GM12891 (cell line): Measurements from ENCODE around the gene TSFM.

ENCODE experiments used
- DNase-seq: peaks from one replicate; pipeline ENCODE4 v3.0.0; 2011; ENCODE audit warnings: low spot score; ENCODE audit not compliant: insufficient read length
- FAIRE-seq: peaks from 2 replicates; lab custom pipeline; 2011; peaks lifted over from hg19 to GRCh38; lab: Jason Lieb, UNC
- PAX5 ChIP-seq: IDR thresholded peaks from 2 replicates; pipeline ENCODE4 v1.6.1; 2011; ENCODE audit warnings: low read length, moderate library complexity, mild to moderate bottlenecking; ENCODE audit not compliant: insufficient read depth, severe bottlenecking
- POLR2A ChIP-seq: IDR thresholded peaks from 2 replicates; pipeline ENCODE4 v1.6.1; 2011; ENCODE audit warnings: low read depth, low read length, control low read depth
- POLR2AphosphoS5 ChIP-seq: IDR thresholded peaks from 2 replicates; pipeline ENCODE4 v1.6.1; 2011; ENCODE audit warnings: low read depth, low read length, control low read depth
- POU2F2 ChIP-seq: IDR thresholded peaks from 2 replicates; pipeline ENCODE4 v1.6.1; 2011; ENCODE audit warnings: low read depth, mild to moderate bottlenecking, control low read depth, low read length, moderate library complexity
- SPI1 ChIP-seq: IDR thresholded peaks from 2 replicates; pipeline ENCODE4 v1.6.1; 2011; ENCODE audit warnings: low read depth, low read length, control low read depth
- TAF1 ChIP-seq: IDR thresholded peaks from 2 replicates; pipeline ENCODE4 v1.6.1; 2011; ENCODE audit warnings: low read depth, low read length, control low read depth

TSFM gene

DNA sequence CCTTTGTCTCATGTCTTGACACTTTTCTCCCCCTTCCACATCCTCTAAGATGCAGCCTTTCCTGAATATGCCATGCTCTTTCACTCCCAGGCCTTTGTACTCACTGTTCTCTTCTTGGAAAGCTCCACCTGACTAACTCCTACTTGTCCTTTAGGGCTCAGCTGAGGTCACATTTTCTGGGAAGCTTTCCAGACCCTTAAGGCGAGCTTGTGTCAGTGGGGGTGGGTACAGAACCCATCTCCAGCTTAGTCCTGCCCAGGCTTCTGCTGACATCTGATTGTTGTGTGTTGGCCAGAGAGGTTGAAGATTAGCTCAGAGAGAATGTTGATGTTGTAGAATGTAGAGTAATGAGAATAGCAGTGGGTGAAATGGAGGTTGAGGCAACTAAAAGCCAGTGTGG, 2.9 kb upstream of the TSFM start:
- FAIRE-seq: no peak
- TF ChIP-seq SPI1: no peak
- TF ChIP-seq PAX5: no peak
- no peak for TF ChIP-seq POLR2AphosphoS5
- no peak for TF ChIP-seq POLR2A
- TF ChIP-seq POU2F2: no peak
- TF ChIP-seq TAF1: no peak
- DNase-seq: no peak

DNA sequence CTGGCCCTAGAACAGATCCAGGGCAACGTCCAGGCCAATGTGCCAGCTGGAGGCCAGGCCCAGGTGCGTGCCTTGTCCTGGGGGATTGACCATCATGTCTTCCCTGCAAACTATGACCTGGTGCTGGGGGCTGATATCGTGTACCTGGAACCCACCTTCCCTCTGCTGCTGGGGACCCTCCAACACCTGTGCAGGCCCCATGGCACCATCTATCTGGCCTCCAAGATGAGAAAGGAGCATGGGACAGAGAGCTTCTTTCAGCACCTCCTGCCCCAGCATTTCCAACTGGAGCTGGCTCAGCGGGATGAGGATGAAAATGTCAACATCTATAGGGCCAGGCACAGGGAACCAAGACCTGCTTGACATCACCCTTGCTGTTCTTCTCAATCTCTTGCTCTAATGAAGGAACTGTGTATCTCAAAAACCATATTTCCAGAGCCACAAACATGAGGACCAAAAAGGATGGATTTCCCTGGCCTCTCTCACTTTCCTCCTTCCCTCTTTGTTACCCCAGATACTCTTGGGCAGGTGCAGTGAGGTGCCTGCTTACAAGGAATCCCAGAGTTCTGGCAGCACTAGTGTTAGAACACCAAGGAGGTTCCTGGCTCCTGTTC, 2.2 kb upstream of the TSFM start:
- no peak for DNase-seq
- TF ChIP-seq PAX5: no peak
- TF ChIP-seq TAF1: no peak
- no peak for TF ChIP-seq SPI1
- TF ChIP-seq POLR2A: no peak
- TF ChIP-seq POLR2AphosphoS5: no peak
- TF ChIP-seq POU2F2: no peak
- no peak for FAIRE-seq

DNA sequence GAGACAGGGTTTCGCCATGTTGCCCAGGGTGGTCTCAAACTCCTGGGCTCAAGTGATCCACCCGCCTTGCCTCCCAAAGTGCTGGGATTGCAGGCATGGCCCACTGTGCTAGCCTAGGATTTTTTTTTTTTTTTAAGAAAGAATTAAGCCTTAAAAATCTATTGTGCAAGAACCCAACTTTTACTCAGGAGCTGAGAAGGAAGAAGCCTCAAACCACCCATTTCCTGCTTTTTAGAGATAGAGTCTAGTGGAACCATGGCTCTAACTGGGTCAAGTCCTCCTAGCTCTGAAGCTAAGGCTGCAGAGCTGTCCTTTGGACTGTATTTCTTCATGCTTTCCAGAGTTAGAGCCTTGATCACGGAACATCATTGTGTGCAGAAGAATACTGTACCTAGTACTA, 1.3 kb upstream of the TSFM start:
- TF ChIP-seq POLR2AphosphoS5 (no peak), TAF1 (no peak), SPI1 (no peak), PAX5 (no peak), POU2F2 (no peak), POLR2A (no peak)
- FAIRE-seq (no peak), DNase-seq (no peak)

DNA sequence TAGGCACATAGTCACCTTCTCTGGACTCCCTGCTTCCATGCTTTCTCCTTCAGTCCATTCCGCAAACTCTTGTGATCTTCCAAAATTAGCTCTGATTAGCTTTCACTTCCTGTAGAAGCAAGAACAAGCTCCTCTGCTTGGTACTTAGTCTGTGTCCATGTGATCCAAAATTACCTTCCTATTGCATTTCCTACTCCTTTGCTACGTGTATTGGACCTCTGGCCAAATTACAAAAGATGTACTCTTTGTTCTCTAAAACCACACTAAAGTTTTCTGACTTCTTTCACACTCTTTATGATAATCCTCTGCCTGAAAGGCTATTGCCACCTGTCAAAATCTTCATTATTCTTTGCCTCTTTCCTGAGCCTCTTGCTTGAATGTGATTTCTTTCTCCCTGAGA, 786 bp upstream of the TSFM start:
- TF ChIP-seq TAF1: no peak
- TF ChIP-seq SPI1: no peak
- TF ChIP-seq POLR2A: no peak

DNA sequence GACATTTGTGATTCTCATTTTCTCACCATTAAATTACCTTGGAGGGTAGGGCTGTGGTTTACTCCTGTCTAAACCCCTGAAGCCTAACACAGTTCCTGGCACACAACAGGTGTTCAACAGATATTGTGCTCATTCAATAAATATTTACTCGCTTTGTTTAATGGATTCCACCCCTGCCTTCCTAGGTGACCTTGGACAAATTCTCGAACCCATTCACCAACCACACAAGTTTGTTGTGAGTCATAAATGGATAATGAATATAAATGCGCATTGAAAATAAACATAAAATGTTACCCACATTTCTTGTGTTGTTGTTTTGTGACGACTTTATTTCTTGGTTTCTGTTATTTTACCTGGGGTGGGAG, 362 bp upstream of the TSFM start:
- FAIRE-seq (no peak), DNase-seq (no peak)
- TF ChIP-seq TAF1: no peak
- TF ChIP-seq POLR2A: no peak
- no peak for TF ChIP-seq PAX5
- no peak for TF ChIP-seq SPI1
- TF ChIP-seq POU2F2: no peak
- TF ChIP-seq POLR2AphosphoS5: no peak

More for the DNA sequence above, 786 bp upstream of the TSFM start:
- FAIRE-seq (no peak), DNase-seq (no peak)

DNA sequence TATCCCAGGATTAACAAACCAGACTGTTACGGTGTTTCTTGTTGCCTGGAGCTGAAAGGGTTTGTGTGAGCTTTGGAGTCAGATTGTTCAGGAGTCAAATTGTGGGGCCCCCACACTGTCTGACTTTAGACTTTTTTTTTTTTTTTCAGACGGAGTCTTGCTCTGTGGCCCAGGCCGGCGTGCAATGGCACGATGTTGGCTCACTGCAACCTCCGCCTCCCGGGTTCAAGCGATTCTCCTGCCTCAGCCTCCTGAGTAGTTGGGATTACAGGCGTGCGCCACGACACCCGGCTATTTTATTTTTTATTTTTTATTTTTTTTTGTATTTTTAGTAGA, 847 bp downstream of the TSFM start:
- FAIRE-seq: no peak

DNA sequence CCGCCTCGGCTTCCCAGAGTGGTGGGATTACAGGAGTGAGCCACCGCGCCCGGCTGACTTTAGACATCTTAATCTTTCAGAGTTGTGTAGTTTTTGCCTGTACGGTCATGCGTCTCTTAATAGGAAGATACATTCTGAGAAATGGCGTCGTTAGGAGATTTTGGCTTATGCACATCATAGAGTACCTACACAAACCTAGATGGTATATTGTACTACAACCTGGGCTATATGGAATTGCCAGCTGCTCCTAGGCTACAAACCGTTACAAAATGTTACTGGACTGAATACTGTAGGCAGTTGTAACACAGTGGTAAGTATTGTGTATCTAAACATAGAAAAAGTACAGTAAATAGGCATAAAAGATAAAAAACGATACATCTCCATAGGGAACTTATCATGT, 1.3 kb downstream of the TSFM start:
- FAIRE-seq (no peak), DNase-seq (no peak)
- no peak for TF ChIP-seq TAF1
- no peak for TF ChIP-seq POLR2A
- TF ChIP-seq POLR2AphosphoS5: no peak
- no peak for TF ChIP-seq POU2F2
- TF ChIP-seq PAX5: no peak
- no peak for TF ChIP-seq SPI1

More for the DNA sequence above, 847 bp downstream of the TSFM start:
- DNase-seq: no peak
- TF ChIP-seq PAX5: no peak
- no peak for TF ChIP-seq POLR2AphosphoS5
- no peak for TF ChIP-seq POU2F2
- no peak for TF ChIP-seq TAF1
- TF ChIP-seq SPI1: no peak
- TF ChIP-seq POLR2A: no peak

DNA sequence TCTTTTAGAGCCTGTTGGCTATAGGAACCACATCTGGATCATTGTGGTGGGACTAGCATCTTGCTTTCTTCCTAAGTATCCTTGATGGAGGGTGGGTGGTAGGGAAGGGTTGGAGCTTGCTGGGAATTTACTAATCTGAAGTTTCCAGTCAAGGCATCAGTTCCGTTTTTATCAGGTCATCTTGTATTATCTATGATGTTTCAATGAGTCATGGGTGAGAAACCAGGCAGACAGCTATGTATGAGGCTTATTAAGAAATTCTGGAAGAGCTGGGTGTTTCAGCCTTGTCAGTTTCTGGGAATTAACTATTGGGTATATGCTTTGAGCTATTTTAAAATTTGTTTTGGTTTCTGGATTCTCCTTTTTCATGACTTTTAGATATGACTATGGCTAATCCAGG, 11.3 kb downstream of the TSFM start:
- FAIRE-seq: no peak
- TF ChIP-seq TAF1 (no peak), PAX5 (no peak), POLR2A (no peak), POU2F2 (no peak), SPI1 (no peak), POLR2AphosphoS5 (no peak)

DNA sequence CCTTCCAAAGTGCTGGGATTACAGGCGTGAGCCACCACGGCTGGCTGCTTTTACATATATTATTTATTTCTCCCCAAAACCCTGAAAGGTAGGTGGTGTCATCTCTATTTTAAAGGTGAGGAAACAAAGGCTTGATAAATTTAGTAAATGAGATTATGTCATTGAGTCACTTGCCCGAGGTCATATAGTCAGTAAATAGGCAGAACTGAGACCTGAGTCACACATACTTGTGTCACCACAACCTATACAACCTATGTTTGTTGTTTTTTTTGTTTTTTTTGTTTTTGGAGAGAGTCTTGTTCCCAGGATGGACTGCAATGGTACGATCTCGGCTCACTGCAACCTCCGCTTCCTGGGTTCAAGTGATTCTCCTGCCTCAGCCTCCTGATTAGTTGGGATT, 12.8 kb downstream of the TSFM start:
- no peak for DNase-seq
- FAIRE-seq: no peak
- no peak for TF ChIP-seq SPI1
- no peak for TF ChIP-seq POLR2AphosphoS5
- no peak for TF ChIP-seq POLR2A
- no peak for TF ChIP-seq POU2F2
- no peak for TF ChIP-seq TAF1
- no peak for TF ChIP-seq PAX5

More for the DNA sequence above, 11.3 kb downstream of the TSFM start:
- no peak for DNase-seq

GRCh38 chr12:57796996-57797395, 14.4 kb downstream of the TSFM start:
- DNase-seq (no peak), FAIRE-seq (no peak)
- TF ChIP-seq SPI1 (no peak), POU2F2 (no peak), TAF1 (no peak), PAX5 (no peak), POLR2AphosphoS5 (no peak), POLR2A (no peak)

DNA sequence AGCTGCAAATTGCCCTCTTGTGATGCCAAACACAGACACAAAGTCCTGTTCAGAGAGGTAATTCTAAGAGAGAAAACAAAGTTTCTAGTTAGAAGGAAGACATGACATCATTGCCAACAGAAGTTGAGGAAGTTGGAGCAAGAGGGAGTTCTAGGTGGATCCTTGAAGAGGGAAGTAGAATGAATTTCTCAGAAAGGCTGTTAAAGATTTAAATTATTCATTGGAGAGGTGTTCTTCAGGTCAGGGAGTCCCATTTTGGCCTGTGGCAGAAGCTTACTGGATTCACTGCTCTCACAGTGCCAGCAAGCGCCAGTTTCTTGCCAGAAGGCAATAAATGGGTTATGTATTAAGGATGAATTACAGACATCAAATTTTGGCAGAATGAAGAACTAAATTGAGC, 15.3 kb downstream of the TSFM start:
- DNase-seq (no peak), FAIRE-seq (no peak)
- TF ChIP-seq PAX5 (no peak), POLR2AphosphoS5 (no peak), SPI1 (no peak), POLR2A (no peak), TAF1 (no peak), POU2F2 (no peak)
